Measurements from ENCODE around the gene DLGAP3.

DLGAP3 gene

GRCh38 chr1:34863501-34863900 lies 65.9 kb downstream of the DLGAP3 start:
- peaks cover 62% of the 10 kb centered on the region for H3K27me3 ChIP-seq (ENCODE audit: insufficient read depth, low read length)
- no peak overlapping the region for H3K27ac ChIP-seq (ENCODE audit: low read length)
- H3K9ac ChIP-seq (ENCODE audit: low read depth, low read length), result no peak overlapping the region
- no peaks in the 10 kb centered on the region for H3K9me3 ChIP-seq (ENCODE audit: insufficient read depth, low read depth, low read length)
- H3K4me1 ChIP-seq (ENCODE audit: insufficient read depth, low read length), result peaks cover 2% of the 10 kb centered on the region; the same call in 1 of the 2 replicates
- H3K36me3 ChIP-seq (ENCODE audit: insufficient read depth, low read depth, low read length), result no peaks in the 10 kb centered on the region
- no peak overlapping the region for H3K4me3 ChIP-seq (ENCODE audit: low read length)

- no peak within 1 kb of the TSS for H3K27ac ChIP-seq (ENCODE audit: low read length)
Measured at GRCh38 chr1:34859446-34860200, 69.8 kb downstream of the DLGAP3 start, which contains the start of gene SMIM12. Gene SMIM12 (minus strand): TSS chr1:34859749. CDS start chr1:34855977, 3,772 bp downstream.

GRCh38 chr1:34858901-34859445 lies 70.5 kb downstream of the DLGAP3 start:
- H3K4me1 ChIP-seq (ENCODE audit: insufficient read depth, low read length), result peaks cover 3% of the 10 kb centered on the region; the same call in 1 of the 2 replicates

More at GRCh38 chr1:34859446-34860200, 69.8 kb downstream of the DLGAP3 start, which contains the start of gene SMIM12:
- Histone ChIP-seq H3K27me3 (ENCODE audit: insufficient read depth, low read length) (peaks cover 32% of the 10 kb centered on the region), H3K4me3 (ENCODE audit: low read length) (peak within 1 kb of the TSS; percentile 98), H3K4me1 (ENCODE audit: insufficient read depth, low read length) (peaks cover 3% of the 10 kb centered on the region; the same call in 1 of the 2 replicates), H3K9ac (ENCODE audit: low read depth, low read length) (peak within 1 kb of the TSS; percentile 89), H3K9me3 (ENCODE audit: insufficient read depth, low read depth, low read length) (no peaks in the 10 kb centered on the region), H3K36me3 (ENCODE audit: insufficient read depth, low read depth, low read length) (peaks cover 13% of the 10 kb centered on the region)

GRCh38 chr1:34856697-34857096 lies 72.8 kb downstream of the DLGAP3 start:
- peaks cover 25% of the 10 kb centered on the region for H3K36me3 ChIP-seq (ENCODE audit: insufficient read depth, low read depth, low read length)
- H3K27ac ChIP-seq (ENCODE audit: low read length), result no peak overlapping the region

More at GRCh38 chr1:34858901-34859445, 70.5 kb downstream of the DLGAP3 start:
- H3K9me3 ChIP-seq (ENCODE audit: insufficient read depth, low read depth, low read length), result no peaks in the 10 kb centered on the region
- H3K4me3 ChIP-seq (ENCODE audit: low read length), result peak overlapping the region; percentile 98
- peak overlapping the region; percentile 89 for H3K9ac ChIP-seq (ENCODE audit: low read depth, low read length)
- H3K27ac ChIP-seq (ENCODE audit: low read length), result no peak overlapping the region
- H3K36me3 ChIP-seq (ENCODE audit: insufficient read depth, low read depth, low read length), result peaks cover 19% of the 10 kb centered on the region
- peaks cover 26% of the 10 kb centered on the region for H3K27me3 ChIP-seq (ENCODE audit: insufficient read depth, low read length)

GRCh38 chr1:34852677-34853217 lies 76.7 kb downstream of the DLGAP3 start:
- Histone ChIP-seq H3K4me1 (ENCODE audit: insufficient read depth, low read length) (peaks cover 11% of the 10 kb centered on the region), H3K4me3 (ENCODE audit: low read length) (no peak overlapping the region), H3K27me3 (ENCODE audit: insufficient read depth, low read length) (no peaks in the 10 kb centered on the region), H3K9ac (ENCODE audit: low read depth, low read length) (peak overlapping the region; percentile 57; the same call in 1 of the 2 replicates), H3K9me3 (ENCODE audit: insufficient read depth, low read depth, low read length) (no peaks in the 10 kb centered on the region), H3K36me3 (ENCODE audit: insufficient read depth, low read depth, low read length) (peaks cover 25% of the 10 kb centered on the region), H3K27ac (ENCODE audit: low read length) (peak overlapping the region; percentile 91)

More at GRCh38 chr1:34856697-34857096, 72.8 kb downstream of the DLGAP3 start:
- Histone ChIP-seq H3K4me1 (ENCODE audit: insufficient read depth, low read length) (peaks cover 8% of the 10 kb centered on the region), H3K9ac (ENCODE audit: low read depth, low read length) (no peak overlapping the region), H3K9me3 (ENCODE audit: insufficient read depth, low read depth, low read length) (no peaks in the 10 kb centered on the region), H3K4me3 (ENCODE audit: low read length) (no peak overlapping the region), H3K27me3 (ENCODE audit: insufficient read depth, low read length) (peaks cover 3% of the 10 kb centered on the region)

GRCh38 chr1:34851431-34852105 lies 77.9 kb downstream of the DLGAP3 start:
- Histone ChIP-seq H3K4me3 (ENCODE audit: low read length) (no peak overlapping the region), H3K36me3 (ENCODE audit: insufficient read depth, low read depth, low read length) (peaks cover 25% of the 10 kb centered on the region), H3K9ac (ENCODE audit: low read depth, low read length) (no peak overlapping the region), H3K9me3 (ENCODE audit: insufficient read depth, low read depth, low read length) (no peaks in the 10 kb centered on the region), H3K4me1 (ENCODE audit: insufficient read depth, low read length) (peaks cover 11% of the 10 kb centered on the region), H3K27ac (ENCODE audit: low read length) (no peak overlapping the region), H3K27me3 (ENCODE audit: insufficient read depth, low read length) (no peaks in the 10 kb centered on the region)

- Histone ChIP-seq H3K27ac (ENCODE audit: low read length) (no peak overlapping the region), H3K4me3 (ENCODE audit: low read length) (no peak overlapping the region), H3K4me1 (ENCODE audit: insufficient read depth, low read length) (peaks cover 11% of the 10 kb centered on the region), H3K9me3 (ENCODE audit: insufficient read depth, low read depth, low read length) (no peaks in the 10 kb centered on the region), H3K36me3 (ENCODE audit: insufficient read depth, low read depth, low read length) (peaks cover 20% of the 10 kb centered on the region), H3K27me3 (ENCODE audit: insufficient read depth, low read length) (no peaks in the 10 kb centered on the region), H3K9ac (ENCODE audit: low read depth, low read length) (no peak overlapping the region)
Measured at GRCh38 chr1:34850382-34850781, 79.1 kb downstream of the DLGAP3 start.

GRCh38 chr1:34847094-34847493 lies 82.4 kb downstream of the DLGAP3 start:
- H3K36me3 ChIP-seq (ENCODE audit: insufficient read depth, low read depth, low read length), result no peaks in the 10 kb centered on the region
- H3K4me1 ChIP-seq (ENCODE audit: insufficient read depth, low read length), result peaks cover 23% of the 10 kb centered on the region
- H3K9ac ChIP-seq (ENCODE audit: low read depth, low read length), result no peak overlapping the region

GRCh38 chr1:34846265-34846664 lies 83.2 kb downstream of the DLGAP3 start:
- H3K9ac ChIP-seq (ENCODE audit: low read depth, low read length), result no peak overlapping the region
- no peaks in the 10 kb centered on the region for H3K36me3 ChIP-seq (ENCODE audit: insufficient read depth, low read depth, low read length)
- no peaks in the 10 kb centered on the region for H3K27me3 ChIP-seq (ENCODE audit: insufficient read depth, low read length)
- no peaks in the 10 kb centered on the region for H3K9me3 ChIP-seq (ENCODE audit: insufficient read depth, low read depth, low read length)
- no peak overlapping the region for H3K4me3 ChIP-seq (ENCODE audit: low read length)
- peaks cover 23% of the 10 kb centered on the region for H3K4me1 ChIP-seq (ENCODE audit: insufficient read depth, low read length)
- no peak overlapping the region for H3K27ac ChIP-seq (ENCODE audit: low read length)

More at GRCh38 chr1:34847094-34847493, 82.4 kb downstream of the DLGAP3 start:
- Histone ChIP-seq H3K4me3 (ENCODE audit: low read length) (no peak overlapping the region), H3K27me3 (ENCODE audit: insufficient read depth, low read length) (no peaks in the 10 kb centered on the region), H3K27ac (ENCODE audit: low read length) (no peak overlapping the region), H3K9me3 (ENCODE audit: insufficient read depth, low read depth, low read length) (no peaks in the 10 kb centered on the region)

GRCh38 chr1:34845131-34845901 lies 84.1 kb downstream of the DLGAP3 start:
- no peak overlapping the region; the same call in 1 of the 2 replicates for H3K9ac ChIP-seq (ENCODE audit: low read depth, low read length)
- no peaks in the 10 kb centered on the region for H3K9me3 ChIP-seq (ENCODE audit: insufficient read depth, low read depth, low read length)
- H3K4me3 ChIP-seq (ENCODE audit: low read length), result no peak overlapping the region
- H3K27me3 ChIP-seq (ENCODE audit: insufficient read depth, low read length), result no peaks in the 10 kb centered on the region
- H3K27ac ChIP-seq (ENCODE audit: low read length), result no peak overlapping the region
- peaks cover 23% of the 10 kb centered on the region for H3K4me1 ChIP-seq (ENCODE audit: insufficient read depth, low read length)
- H3K36me3 ChIP-seq (ENCODE audit: insufficient read depth, low read depth, low read length), result no peaks in the 10 kb centered on the region

GRCh38 chr1:34844252-34844634 lies 85.2 kb downstream of the DLGAP3 start:
- no peaks in the 10 kb centered on the region for H3K27me3 ChIP-seq (ENCODE audit: insufficient read depth, low read length)
- peaks cover 23% of the 10 kb centered on the region for H3K4me1 ChIP-seq (ENCODE audit: insufficient read depth, low read length)
- no peaks in the 10 kb centered on the region for H3K36me3 ChIP-seq (ENCODE audit: insufficient read depth, low read depth, low read length)
- no peaks in the 10 kb centered on the region for H3K9me3 ChIP-seq (ENCODE audit: insufficient read depth, low read depth, low read length)
- H3K9ac ChIP-seq (ENCODE audit: low read depth, low read length), result peak overlapping the region; percentile 31; the same call in 1 of the 2 replicates
- no peak overlapping the region for H3K27ac ChIP-seq (ENCODE audit: low read length)
- H3K4me3 ChIP-seq (ENCODE audit: low read length), result no peak overlapping the region

Data from iPS-20b (cell line).